Activated gamma-delta T cell treated with anti-CD3 and anti-CD28 coated beads, Interleukin-2, amount 50 U/mL, for 16 hours (primary cell): ENCODE measurements around the gene HGFAC.

Source experiments
- DNase-seq: peaks from one replicate; pipeline ENCODE4 v3.0.0-alpha.2; 2020; ENCODE audit warnings: low read depth

HGFAC gene

GRCh38 chr4:3426465-3427133, 15.2 kb upstream of the HGFAC start:
- no peak for DNase-seq

GRCh38 chr4:3427134-3427476, 14.7 kb upstream of the HGFAC start:
- DNase-seq, result no peak

- DNase-seq, result no peak
Measured at GRCh38 chr4:3427706-3428446, 13.9 kb upstream of the HGFAC start.

- no peak for DNase-seq
Measured at GRCh38 chr4:3429651-3430050, 12.1 kb upstream of the HGFAC start.

- DNase-seq, result no peak
Measured at GRCh38 chr4:3430524-3430923, 11.2 kb upstream of the HGFAC start.

GRCh38 chr4:3431446-3431993, 10.2 kb upstream of the HGFAC start:
- no peak for DNase-seq

GRCh38 chr4:3432381-3432790, 9.4 kb upstream of the HGFAC start:
- DNase-seq, result no peak

- DNase-seq, result no peak
Measured at GRCh38 chr4:3433138-3433869, 8.5 kb upstream of the HGFAC start.

- DNase-seq, result no peak
Measured at GRCh38 chr4:3434881-3435685, 6.7 kb upstream of the HGFAC start.

GRCh38 chr4:3435686-3435956, 6.1 kb upstream of the HGFAC start:
- DNase-seq, result no peak

- DNase-seq, result no peak
Measured at GRCh38 chr4:3436048-3436797, 5.5 kb upstream of the HGFAC start.

GRCh38 chr4:3436798-3437581, 4.8 kb upstream of the HGFAC start:
- no peak for DNase-seq

- no peak for DNase-seq
Measured at GRCh38 chr4:3437582-3437936, 4.2 kb upstream of the HGFAC start.

- no peak for DNase-seq
Measured at GRCh38 chr4:3437998-3438846, 3.5 kb upstream of the HGFAC start.

- no peak for DNase-seq
Measured at GRCh38 chr4:3438847-3439180, 3.0 kb upstream of the HGFAC start.

GRCh38 chr4:3439391-3439790, 2.4 kb upstream of the HGFAC start:
- no peak for DNase-seq

GRCh38 chr4:3440011-3440410, 1.8 kb upstream of the HGFAC start:
- DNase-seq, result no peak

GRCh38 chr4:3440979-3441500, 728 bp upstream of the HGFAC start:
- DNase-seq, result no peak

GRCh38 chr4:3442460-3442958, 741 bp downstream of the HGFAC start:
- DNase-seq, result no peak
